Measurements from ENCODE around the gene WDR72.

- TF ChIP-seq POLR2A (IDR thresholded peaks at IDR 0.05) (no peak), CTCF (IDR thresholded peaks at IDR 0.05) (no peak)
Measured at GRCh38 chr15:53581513-53581912, 177.9 kb downstream of the WDR72 start.
